ENCODE measurements around the gene TMEM175.

DNA sequence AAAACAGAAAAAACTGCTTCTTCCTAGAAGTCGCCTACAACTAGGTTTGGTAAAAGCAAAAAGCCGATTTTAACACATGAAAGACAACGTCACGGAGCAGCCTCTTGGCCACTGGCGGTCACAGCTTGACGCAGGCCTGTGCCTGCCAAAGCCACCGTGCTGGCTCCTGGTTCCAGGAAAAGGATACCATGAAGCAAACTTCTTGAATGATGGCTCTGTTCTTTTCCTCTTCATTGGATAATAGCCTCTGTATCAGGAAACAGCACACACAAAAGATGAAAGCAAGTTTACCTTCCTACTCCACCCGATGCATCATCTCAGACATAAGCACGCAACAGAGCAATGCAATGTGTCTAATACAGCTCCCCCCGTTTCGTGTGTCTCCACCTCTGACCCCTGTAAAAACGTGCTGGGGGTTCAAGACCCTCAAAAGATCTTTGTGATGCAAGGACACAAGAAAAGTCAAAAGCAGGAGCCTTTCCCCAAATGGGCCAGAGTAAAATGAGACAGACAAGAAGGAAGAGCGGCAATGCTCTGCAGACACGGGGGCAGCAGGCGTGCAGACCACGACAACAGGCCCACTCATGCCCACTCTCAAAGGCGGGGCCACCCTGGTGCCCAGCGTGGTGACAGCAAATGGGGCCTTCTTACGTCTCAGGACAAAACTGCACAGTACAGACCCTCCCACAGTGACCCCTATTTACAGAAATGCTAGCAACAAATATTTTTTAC lies 19.5 kb upstream of the TMEM175 start:
- no peak for TF ChIP-seq EZH2phosphoT487 (IDR thresholded peaks at IDR 0.05; ENCODE audit: borderline replicate concordance, low read depth, low read length)
- no peak for TF ChIP-seq CTCF (conservative IDR thresholded peaks at IDR 0.05; ENCODE audit: low read length)

Data from OCI-LY7 (cell line).